Spinal cord (tissue), 10 donors: ENCODE measurements around the gene MICAL2. TPM values are rescaled to one million over a fixed set of nuclear protein-coding genes. Genes with fewer than 3 reads are reported as not detected.

Source experiments
- DNase-seq, 6 donors: peaks; one replicate each; pipeline versions ENCODE4 v3.0.0 to v3.0.0-alpha.2; 2013 to 2015; ENCODE audit warnings: low spot score in 6 of 6, low read depth in 4 of 6
- H3K27ac ChIP-seq: one replicate; pipeline ENCODE4 v1.5.1; 2013; ENCODE audit warnings: low read depth, low read length, control low read depth
- H3K27me3 ChIP-seq: one replicate; pipeline ENCODE4 v1.6.1; 2013; ENCODE audit warnings: low read length; ENCODE audit not compliant: control insufficient read depth, insufficient read depth
- H3K36me3 ChIP-seq: one replicate; pipeline ENCODE4 v1.6.1; 2013; ENCODE audit warnings: low read length; ENCODE audit not compliant: control insufficient read depth, insufficient read depth
- H3K4me1 ChIP-seq: one replicate; pipeline ENCODE4 v1.6.1; 2013; ENCODE audit warnings: low read length; ENCODE audit not compliant: control insufficient read depth, insufficient read depth
- H3K4me3 ChIP-seq: one replicate; pipeline ENCODE4 v1.5.1; 2013; ENCODE audit warnings: low read depth, low read length, control low read depth
- H3K9me3 ChIP-seq: one replicate; pipeline ENCODE4 v1.6.1; 2013; ENCODE audit warnings: low read length; ENCODE audit not compliant: control insufficient read depth, insufficient read depth
- WGBS: methylation state at CpG from one replicate; pipeline ENCODE4 v1.1.5; 2013; ENCODE audit warnings: missing lambda C conversion rate; ENCODE audit not compliant: insufficient coverage; 5-methylcytosine and 5-hydroxymethylcytosine counted together
- polyA plus RNA-seq, 2 donors: library from polyadenylated mRNA; unstranded; fragments of 120-200 nt; gene quantifications; one replicate each; pipeline ENCODE4 v1.2.1, GENCODE V29; 2013; ENCODE audit not compliant: insufficient read length in 2 of 2
- total RNA-seq, 2 donors: library from RNA; depleted of rRNA in 1 of 2; stranded (reverse); fragments of 120-200 nt in 1 of 2; fragments of >200 nt in 1 of 2; gene quantifications; one replicate each; pipeline versions ENCODE4 v1.2.3 to v1.2.4, GENCODE V29; 2013 to 2014
- donor health status: healthy.

The MICAL2 gene
- total and polyA plus RNA-seq, 4 donors = 15.8 to 57.0 (median 23.2) TPM

DNA sequence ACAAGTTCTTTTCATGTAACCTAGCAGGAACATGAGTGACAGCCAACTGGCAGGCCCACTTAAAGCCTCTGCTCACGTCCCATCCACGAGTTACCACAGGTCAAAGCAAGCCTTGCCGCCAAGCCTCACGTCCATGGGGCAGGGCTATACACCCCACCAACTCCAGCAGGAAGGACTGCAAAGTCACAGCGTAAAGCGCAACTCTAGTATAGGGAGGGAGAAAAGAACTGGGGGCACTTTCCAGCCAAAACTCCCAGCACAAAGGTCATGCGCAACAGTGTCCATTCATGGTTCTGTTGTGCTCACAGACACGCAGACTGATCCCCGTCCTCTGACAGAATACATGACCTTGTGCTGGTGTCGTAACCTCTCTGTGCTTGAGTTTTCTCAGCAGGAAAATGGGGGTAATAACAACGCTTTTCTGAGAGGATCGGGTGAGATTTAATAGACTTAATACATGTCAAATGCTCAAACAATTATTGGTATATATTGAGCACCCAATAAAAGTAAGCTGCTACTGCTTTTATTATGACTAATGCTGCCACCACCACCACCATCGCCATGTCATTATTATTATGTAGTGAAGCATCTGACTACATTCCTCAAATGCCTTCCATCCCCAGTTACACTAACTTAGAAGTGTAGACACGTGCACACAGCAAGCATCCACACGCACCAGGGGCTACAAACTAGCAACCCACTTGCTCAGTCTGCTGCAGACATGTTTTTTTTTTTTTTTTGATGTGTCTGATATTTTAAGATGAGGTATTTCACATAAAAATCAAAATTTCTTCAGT, 162.6 kb downstream of the MICAL2 start:
- no peaks in the 10 kb centered on the region for H3K36me3 ChIP-seq
- no peaks in the 10 kb centered on the region for H3K9me3 ChIP-seq
- H3K4me1 ChIP-seq = peaks cover 22% of the 10 kb centered on the region
- no peak for DNase-seq
- no peak overlapping the region for H3K4me3 ChIP-seq
- no peaks in the 10 kb centered on the region for H3K27me3 ChIP-seq
- no peak overlapping the region for H3K27ac ChIP-seq
- 96% methylated on average over 5 of the region's 15 CpGs for WGBS

DNA sequence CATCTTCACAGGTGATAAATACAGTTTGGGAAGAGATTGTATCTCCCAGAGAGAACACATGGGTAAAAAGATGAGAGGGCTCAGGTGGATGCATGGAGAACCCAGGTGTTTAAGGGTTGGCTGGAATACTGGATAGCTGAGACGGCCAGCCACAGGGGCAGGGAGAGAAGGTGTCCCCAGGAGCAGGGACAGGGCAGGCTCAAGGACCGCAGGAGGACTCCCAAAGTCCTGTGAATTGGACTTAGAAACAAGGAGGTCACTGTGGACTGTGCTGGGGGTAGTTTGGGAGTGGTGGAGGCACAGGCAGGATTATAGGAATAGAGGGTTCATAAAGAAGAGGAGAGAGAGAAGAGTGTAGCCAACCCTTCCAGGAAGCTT, 163.2 kb downstream of the MICAL2 start:
- no peaks in the 10 kb centered on the region for H3K9me3 ChIP-seq
- H3K4me3 ChIP-seq = no peak overlapping the region
- WGBS = 90% methylated on average over 2 of the region's 2 CpGs
- H3K4me1 ChIP-seq = peaks cover 17% of the 10 kb centered on the region
- H3K27ac ChIP-seq = no peak overlapping the region
- no peak for DNase-seq
- no peaks in the 10 kb centered on the region for H3K36me3 ChIP-seq
- no peaks in the 10 kb centered on the region for H3K27me3 ChIP-seq

DNA sequence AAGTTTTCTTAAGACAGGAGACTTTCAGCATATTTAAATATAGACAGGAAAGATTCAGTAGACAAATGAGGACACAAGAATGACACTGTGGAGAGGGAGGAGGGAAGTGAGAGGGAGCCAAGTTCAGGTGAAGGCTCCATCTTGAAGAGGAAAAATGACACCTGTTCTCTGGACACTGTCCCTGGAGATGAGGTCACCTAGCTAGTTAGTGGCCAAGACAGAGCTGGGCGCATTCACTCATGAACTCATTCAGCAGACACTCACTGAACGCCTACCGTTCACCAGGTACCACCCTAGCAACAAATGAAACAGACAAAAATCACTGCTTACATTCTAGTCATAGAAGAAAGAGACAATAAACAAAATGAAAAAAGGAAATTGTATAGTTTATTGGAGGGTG, 163.7 kb downstream of the MICAL2 start:
- no peak overlapping the region for H3K27ac ChIP-seq
- H3K4me3 ChIP-seq = no peak overlapping the region
- no peaks in the 10 kb centered on the region for H3K27me3 ChIP-seq
- no peak for DNase-seq
- H3K9me3 ChIP-seq = no peaks in the 10 kb centered on the region
- H3K36me3 ChIP-seq = no peaks in the 10 kb centered on the region
- WGBS = 100% methylated on average over 1 of the region's 3 CpGs
- H3K4me1 ChIP-seq = peaks cover 14% of the 10 kb centered on the region

DNA sequence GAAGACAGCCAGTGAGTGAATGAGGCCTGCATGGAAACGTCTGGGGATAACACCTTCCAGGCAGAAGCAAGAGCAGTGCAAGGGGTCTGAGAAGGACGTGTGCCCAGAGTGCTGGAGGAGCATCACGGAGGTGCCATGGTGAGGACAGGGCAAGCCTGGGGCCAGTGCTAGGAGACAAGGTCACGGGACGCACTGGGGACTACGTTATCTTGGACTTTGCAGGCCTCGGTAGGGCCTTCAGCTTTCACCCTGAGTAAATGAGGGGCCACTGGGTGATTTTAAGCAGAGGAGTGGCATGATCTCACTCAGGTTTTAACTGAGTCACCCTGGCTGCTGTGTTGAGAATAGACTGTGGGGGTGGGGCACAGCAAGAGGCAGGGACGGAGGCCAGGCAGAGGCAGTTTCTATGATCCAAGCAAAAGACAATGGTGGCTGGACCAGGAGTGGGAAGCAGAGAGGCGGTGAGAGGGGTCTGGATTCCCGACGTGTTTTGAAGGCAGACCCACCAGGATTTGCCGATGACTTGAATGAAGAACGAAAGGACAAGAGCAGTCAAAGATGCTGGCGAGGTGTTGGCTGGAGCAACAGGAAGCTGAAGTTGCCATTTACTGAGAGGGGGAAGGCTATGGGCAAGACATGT, 164.3 kb downstream of the MICAL2 start:
- no peak for DNase-seq
- H3K4me1 ChIP-seq = peaks cover 8% of the 10 kb centered on the region
- 93% methylated on average over 14 of the region's 14 CpGs for WGBS
- no peaks in the 10 kb centered on the region for H3K27me3 ChIP-seq
- H3K36me3 ChIP-seq = no peaks in the 10 kb centered on the region
- H3K9me3 ChIP-seq = no peaks in the 10 kb centered on the region
- H3K27ac ChIP-seq = no peak overlapping the region
- H3K4me3 ChIP-seq = no peak overlapping the region

DNA sequence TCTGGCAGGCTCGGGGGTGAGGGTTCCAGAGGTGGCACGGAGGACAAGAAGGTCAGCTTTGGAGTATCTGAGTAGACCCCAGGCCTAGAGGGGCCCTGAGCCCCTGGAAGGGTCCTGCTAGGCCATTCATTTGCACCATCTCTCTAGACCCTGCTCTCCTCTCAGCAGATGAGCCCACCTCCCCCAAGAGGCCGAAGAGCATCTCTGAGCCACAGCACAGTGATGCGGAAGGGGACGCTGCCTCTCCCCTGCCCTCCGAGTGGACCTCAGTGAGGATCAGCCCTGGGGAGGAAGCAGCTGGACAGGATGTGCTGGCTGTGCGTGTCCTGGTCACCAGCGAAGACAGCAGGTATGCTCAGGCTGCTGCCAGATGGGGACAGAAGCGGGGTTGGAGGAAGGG, 165.4 kb downstream of the MICAL2 start:
- no peaks in the 10 kb centered on the region for H3K4me1 ChIP-seq
- H3K27ac ChIP-seq = no peak overlapping the region
- no peaks in the 10 kb centered on the region for H3K9me3 ChIP-seq
- no peak for DNase-seq
- no peak overlapping the region for H3K4me3 ChIP-seq
- no peaks in the 10 kb centered on the region for H3K36me3 ChIP-seq
- WGBS = 87% methylated on average over 9 of the region's 9 CpGs
- no peaks in the 10 kb centered on the region for H3K27me3 ChIP-seq

DNA sequence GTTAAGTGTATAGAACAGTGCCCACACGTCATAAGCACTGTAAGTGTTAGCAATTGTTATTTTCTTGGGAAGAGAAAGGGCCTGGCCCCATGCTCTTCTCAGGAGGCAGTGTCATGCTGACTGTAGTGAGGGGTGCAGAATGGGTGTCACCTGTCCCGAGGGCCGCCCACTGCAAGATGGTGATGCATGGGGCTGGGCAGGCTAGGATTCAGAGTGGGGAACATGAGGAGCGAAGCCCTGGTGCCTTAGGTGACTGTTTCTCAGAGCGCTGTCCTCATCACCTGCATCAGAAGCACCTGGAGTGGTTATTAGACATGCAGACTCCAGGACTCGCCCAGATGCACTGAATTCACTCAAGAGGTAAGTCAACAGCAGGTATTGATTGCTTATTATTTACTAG, 166.0 kb downstream of the MICAL2 start:
- Histone ChIP-seq H3K4me3 (no peak overlapping the region), H3K36me3 (no peaks in the 10 kb centered on the region), H3K9me3 (no peaks in the 10 kb centered on the region), H3K4me1 (no peaks in the 10 kb centered on the region), H3K27ac (no peak overlapping the region), H3K27me3 (no peaks in the 10 kb centered on the region)
- DNase-seq = no peak
- 97% methylated on average over 5 of the region's 6 CpGs for WGBS

DNA sequence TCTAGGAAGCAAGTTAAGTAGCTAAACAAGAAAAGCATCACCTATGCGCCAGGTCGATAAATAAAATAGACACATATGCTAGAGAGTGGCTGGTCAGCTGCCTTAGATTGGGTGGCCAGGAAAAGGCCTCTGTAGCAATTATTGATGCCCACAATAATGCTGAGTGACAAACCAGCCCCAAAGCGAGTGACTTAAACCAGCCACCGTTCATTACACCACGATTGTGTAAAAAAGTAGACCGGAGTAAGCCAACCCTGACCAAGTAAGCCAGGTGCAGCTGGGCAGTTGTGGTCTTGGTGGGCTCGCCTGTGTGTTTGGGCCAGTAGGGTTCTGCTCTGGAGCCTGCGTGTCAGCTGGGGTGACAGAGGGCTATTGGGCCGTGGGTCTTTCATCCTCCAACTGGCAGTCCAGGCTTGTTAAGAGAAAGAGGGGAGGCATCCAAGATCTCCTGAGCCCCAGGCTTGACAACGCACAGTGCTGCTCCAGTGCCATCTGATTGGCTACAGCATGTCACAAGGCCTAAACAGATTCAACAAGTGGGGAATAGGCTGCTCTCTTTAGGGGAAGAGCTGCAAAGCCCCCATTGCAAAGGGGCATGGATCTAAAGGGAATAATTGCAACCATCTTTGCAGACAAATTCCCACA, 166.6 kb downstream of the MICAL2 start:
- no peaks in the 10 kb centered on the region for H3K36me3 ChIP-seq
- H3K9me3 ChIP-seq = no peaks in the 10 kb centered on the region
- H3K27ac ChIP-seq = no peak overlapping the region
- H3K27me3 ChIP-seq = peaks cover under 1% of the 10 kb centered on the region
- DNase-seq = no peak
- 79% methylated on average over 7 of the region's 10 CpGs for WGBS
- H3K4me1 ChIP-seq = peaks cover 3% of the 10 kb centered on the region
- no peak overlapping the region for H3K4me3 ChIP-seq

DNA sequence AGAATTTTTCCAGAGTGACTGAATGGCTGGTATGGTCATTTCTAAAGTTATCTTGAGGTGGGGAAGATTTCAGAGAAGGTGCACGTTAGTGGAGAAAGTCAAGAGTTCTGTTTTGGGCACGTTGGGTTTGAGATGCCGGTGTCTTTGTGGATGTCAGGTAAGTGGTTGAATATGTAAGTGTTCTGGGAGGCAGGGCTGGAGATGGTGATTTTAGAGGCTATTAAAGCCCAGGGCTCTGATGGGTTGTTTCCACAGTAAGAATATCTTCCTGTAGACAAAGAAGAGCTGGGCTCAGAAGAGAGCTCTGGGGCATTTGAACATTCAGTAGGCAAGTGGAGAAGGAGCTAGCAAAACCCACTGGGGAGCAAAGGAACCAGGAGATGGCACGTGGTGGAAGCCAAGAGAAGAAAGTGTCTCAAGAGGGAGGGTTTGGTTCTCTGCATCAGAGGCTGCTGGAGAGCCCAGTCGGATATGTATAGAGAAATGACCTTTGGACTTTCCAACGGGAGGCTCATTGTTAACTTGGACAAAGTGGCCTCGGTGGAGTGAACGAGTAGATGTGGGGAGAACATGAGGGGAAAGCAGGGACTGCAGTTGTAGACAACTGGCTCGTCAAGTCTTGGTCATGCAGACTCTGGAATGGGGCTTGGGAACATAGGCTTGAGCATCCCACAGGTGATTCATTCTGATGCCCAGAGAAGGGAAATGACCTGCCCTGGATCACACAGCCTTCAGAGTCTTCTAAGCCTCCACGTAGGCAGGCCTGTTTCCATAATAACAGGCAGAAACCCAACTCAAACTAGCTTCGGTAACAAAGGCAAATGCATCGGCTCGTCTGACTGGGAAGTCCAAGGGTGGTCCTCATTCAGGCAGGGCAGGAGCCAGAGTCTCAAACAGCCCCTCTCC, 168.6 kb downstream of the MICAL2 start:
- WGBS = 77% methylated on average over 13 of the region's 13 CpGs
- no peaks in the 10 kb centered on the region for H3K9me3 ChIP-seq
- no peak overlapping the region for H3K27ac ChIP-seq
- H3K27me3 ChIP-seq = peaks cover 4% of the 10 kb centered on the region
- no peak overlapping the region for H3K4me3 ChIP-seq
- no peaks in the 10 kb centered on the region for H3K36me3 ChIP-seq
- H3K4me1 ChIP-seq = peaks cover 3% of the 10 kb centered on the region
- no peak for DNase-seq

DNA sequence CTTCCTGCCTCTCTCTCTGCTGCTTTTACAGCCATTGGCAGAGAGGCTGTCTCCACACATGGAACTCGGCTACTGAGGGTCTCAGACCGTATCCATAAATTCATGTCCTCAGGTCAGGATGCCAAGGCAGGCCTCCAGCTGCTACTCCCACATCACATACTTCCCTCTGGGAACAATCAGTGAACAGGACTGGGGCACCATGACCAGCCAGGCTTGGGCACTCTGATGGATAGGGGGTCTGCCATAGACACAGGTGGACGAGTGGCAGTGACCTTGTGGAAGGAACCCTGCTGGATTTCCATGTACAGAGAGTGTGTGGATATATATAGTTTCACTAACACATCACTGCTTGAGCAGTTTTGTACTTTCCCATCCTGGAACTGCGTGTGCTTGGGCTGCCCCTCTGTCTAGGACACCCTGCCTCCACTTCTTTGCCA, 169.3 kb downstream of the MICAL2 start:
- Histone ChIP-seq H3K27me3 (peaks cover 4% of the 10 kb centered on the region), H3K27ac (no peak overlapping the region), H3K4me1 (peaks cover 3% of the 10 kb centered on the region), H3K9me3 (no peaks in the 10 kb centered on the region), H3K36me3 (no peaks in the 10 kb centered on the region), H3K4me3 (no peak overlapping the region)
- 75% methylated on average over 2 of the region's 4 CpGs for WGBS
- DNase-seq = no peak
